Measurements from ENCODE around the gene GREB1. TPM values are rescaled to one million over a fixed set of nuclear protein-coding genes. Genes with fewer than 3 reads are reported as not detected.

The GREB1 gene
- total and polyA plus RNA-seq, 2 donors (not counting 1 experiment from before 2014, with no cell fraction given), result 0.04 to 0.39 TPM

GRCh38 chr2:11547912-11548497 is 14.2 kb downstream of the GREB1 start:
- no peaks in the 10 kb centered on the region for H3K36me3 ChIP-seq (replicated peaks in 1 of 2; ENCODE audit: control extremely low read depth in 1 of 2, control insufficient read depth in 1 of 2, extremely low read depth in 1 of 2, insufficient read depth in 2 of 2, low read length in 1 of 2)

More at GRCh38 chr2:11547912-11548497, 14.2 kb downstream of the GREB1 start:
- peaks cover 0 to 4% (median 0%) of the 10 kb centered on the region in 4 experiments for H3K27me3 ChIP-seq (replicated peaks in 1 of 4; ENCODE audit: control extremely low read depth in 1 of 4, control insufficient read depth in 3 of 4, insufficient read depth in 4 of 4, low read length in 3 of 4)
- H3K4me3 ChIP-seq (ENCODE audit: control extremely low read depth in 1 of 5, extremely low read depth in 1 of 5, insufficient read depth in 1 of 5, low read depth in 2 of 5, low read length in 4 of 5), result no peak overlapping the region
- peaks cover 0 to 2% (median 0%) of the 10 kb centered on the region in 3 donors for H3K9me3 ChIP-seq (ENCODE audit: control extremely low read depth in 1 of 3, control insufficient read depth in 2 of 3, insufficient read depth in 1 of 3, low read length in 2 of 3)
- no peak overlapping the region for H2AFZ ChIP-seq (ENCODE audit: insufficient read depth, low read depth, low read length, poor library complexity, severe bottlenecking)
- no peaks in the 10 kb centered on the region for H3K9me3 Mint-ChIP-seq (ENCODE audit: insufficient read depth)
- H4K20me1 ChIP-seq (ENCODE audit: control insufficient read depth, insufficient read depth, low read length, poor library complexity, severe bottlenecking), result no peaks in the 10 kb centered on the region
- H3K27ac ChIP-seq (ENCODE audit: low read length in 2 of 2), result no peak overlapping the region
- DNase-seq, result no peak
- no peaks in the 10 kb centered on the region for H3K79me2 ChIP-seq (ENCODE audit: control insufficient read depth, insufficient read depth, low read length)
- no peak for TF ChIP-seq CTCF (IDR thresholded peaks at IDR 0.05)
- no peak for TF ChIP-seq EZH2 (IDR thresholded peaks at IDR 0.05; ENCODE audit: borderline replicate concordance, insufficient read depth, low read depth, low read length, poor library complexity, severe bottlenecking)
- H3K4me1 ChIP-seq (ENCODE audit: control insufficient read depth in 2 of 2, insufficient read depth in 2 of 2, low read length in 2 of 2), result no peaks in the 10 kb centered on the region
- ChIA-PET CTCF (interaction anchor here (0.6 kb wide), 1 partner anchor 22 kb away, joined by 4 read pairs; no protein-coding TSS in a partner anchor), POLR2A (no interaction called here)
- H3K4me2 ChIP-seq (replicated peaks; ENCODE audit: low read depth, low read length, poor library complexity, severe bottlenecking), result no peak overlapping the region
- H3K27ac Mint-ChIP-seq, result no peak overlapping the region
- intact Hi-C loops (cut with micrococcal nuclease), result no loop called here
- H3K9ac ChIP-seq (ENCODE audit: low read length), result no peak overlapping the region
- 76% methylated on average over 6 of the region's 6 CpGs for WGBS (ENCODE audit: insufficient coverage)
- no peak for ATAC-seq (ENCODE audit: low read depth)
- no peak overlapping the region for H3K4me3 Mint-ChIP-seq
- H3K27me3 Mint-ChIP-seq, result peaks cover 36% of the 10 kb centered on the region
- no peaks in the 10 kb centered on the region for H3K4me1 Mint-ChIP-seq

Data from B cell (primary cell).